Body of pancreas (tissue), 4 donors: ENCODE results near the gene POLA1.

Source experiments
- POLR2A ChIP-seq, 3 donors: fragments of 450-650 bp; IDR thresholded peaks; one replicate each; pipeline ENCODE4 v1.6.1; 2016; ENCODE audit warnings: antibody characterized with exemption in 3 of 3, mild to moderate bottlenecking in 2 of 3
- TF ChIP-seq, protein P1 (sequence below), 7 experiments: fragments of 450-650 bp in 4 of 7; fragments of 200-600 bp in 3 of 7; sonication (generic) in 3 of 7; IDR thresholded peaks; one replicate each; pipeline ENCODE4 v1.5.1; 2016 to 2019; ENCODE audit warnings: antibody characterized with exemption in 7 of 7

DNA sequence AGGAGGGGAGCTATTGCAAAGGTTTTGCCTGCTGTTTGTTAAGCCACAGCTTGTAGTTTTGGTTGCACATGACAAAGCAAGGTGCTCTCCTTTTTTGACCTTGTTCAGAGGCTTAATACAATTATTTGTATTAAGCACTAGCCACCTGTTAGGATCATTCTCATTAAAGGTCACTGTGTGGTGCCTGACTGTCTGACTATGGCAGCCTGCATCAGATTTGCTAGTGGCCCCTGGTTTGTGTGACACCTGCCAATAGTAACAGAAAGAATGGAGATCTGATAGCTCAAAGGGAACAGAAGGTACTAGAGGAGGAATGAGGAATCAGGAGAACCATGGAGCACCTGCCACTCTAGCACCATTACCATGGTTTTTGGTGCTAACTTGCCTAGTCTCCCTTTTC is 102.5 kb downstream of the POLA1 start:
- TF ChIP-seq POLR2A (IDR thresholded peaks at IDR 0.05), result no peak
- TF ChIP-seq, protein P1, sequence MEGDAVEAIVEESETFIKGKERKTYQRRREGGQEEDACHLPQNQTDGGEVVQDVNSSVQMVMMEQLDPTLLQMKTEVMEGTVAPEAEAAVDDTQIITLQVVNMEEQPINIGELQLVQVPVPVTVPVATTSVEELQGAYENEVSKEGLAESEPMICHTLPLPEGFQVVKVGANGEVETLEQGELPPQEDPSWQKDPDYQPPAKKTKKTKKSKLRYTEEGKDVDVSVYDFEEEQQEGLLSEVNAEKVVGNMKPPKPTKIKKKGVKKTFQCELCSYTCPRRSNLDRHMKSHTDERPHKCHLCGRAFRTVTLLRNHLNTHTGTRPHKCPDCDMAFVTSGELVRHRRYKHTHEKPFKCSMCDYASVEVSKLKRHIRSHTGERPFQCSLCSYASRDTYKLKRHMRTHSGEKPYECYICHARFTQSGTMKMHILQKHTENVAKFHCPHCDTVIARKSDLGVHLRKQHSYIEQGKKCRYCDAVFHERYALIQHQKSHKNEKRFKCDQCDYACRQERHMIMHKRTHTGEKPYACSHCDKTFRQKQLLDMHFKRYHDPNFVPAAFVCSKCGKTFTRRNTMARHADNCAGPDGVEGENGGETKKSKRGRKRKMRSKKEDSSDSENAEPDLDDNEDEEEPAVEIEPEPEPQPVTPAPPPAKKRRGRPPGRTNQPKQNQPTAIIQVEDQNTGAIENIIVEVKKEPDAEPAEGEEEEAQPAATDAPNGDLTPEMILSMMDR (IDR thresholded peaks at IDR 0.05), result no peak
